ENCODE measurements around the gene LRRC14B.

DNA sequence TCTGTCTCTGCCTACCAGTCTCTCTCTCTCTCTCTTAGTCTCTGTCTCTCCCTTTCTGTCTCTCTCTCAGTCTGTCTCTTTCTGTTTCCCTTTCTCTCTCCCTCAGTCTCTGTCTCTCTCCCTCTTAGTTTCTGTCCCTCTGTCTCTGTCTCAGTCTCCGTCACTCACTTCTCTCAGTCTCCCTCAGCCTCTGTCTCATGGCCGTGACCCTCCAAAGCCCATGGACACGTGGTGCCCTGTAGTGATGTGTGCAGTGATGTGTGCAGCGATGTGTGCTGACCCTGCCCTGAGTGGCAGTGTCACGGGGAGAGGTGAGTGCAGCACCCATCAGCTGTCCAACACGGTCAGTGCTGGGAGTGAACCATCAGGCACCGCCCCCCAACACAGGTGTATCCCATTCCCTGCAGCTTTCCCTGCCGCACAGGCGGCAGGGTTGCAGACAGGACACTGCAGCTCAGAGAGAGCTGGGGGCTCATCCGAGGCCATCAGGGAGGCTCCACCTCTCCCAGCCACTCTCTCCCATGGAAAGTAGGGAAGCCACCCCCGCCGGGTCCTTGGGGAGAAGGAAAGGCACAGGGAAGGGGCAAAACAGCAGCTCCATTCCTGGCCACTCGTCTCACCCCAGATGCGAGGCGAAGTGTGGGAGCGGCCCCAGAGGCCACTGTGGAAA, 794 bp upstream of the LRRC14B start:
- no peak for TF ChIP-seq POLR2A (IDR thresholded peaks at IDR 0.05)
- TF ChIP-seq, protein P1, sequence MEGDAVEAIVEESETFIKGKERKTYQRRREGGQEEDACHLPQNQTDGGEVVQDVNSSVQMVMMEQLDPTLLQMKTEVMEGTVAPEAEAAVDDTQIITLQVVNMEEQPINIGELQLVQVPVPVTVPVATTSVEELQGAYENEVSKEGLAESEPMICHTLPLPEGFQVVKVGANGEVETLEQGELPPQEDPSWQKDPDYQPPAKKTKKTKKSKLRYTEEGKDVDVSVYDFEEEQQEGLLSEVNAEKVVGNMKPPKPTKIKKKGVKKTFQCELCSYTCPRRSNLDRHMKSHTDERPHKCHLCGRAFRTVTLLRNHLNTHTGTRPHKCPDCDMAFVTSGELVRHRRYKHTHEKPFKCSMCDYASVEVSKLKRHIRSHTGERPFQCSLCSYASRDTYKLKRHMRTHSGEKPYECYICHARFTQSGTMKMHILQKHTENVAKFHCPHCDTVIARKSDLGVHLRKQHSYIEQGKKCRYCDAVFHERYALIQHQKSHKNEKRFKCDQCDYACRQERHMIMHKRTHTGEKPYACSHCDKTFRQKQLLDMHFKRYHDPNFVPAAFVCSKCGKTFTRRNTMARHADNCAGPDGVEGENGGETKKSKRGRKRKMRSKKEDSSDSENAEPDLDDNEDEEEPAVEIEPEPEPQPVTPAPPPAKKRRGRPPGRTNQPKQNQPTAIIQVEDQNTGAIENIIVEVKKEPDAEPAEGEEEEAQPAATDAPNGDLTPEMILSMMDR (IDR thresholded peaks at IDR 0.05) = no peak

Measured in esophagus squamous epithelium (tissue), 4 donors.